Ishikawa (cell line): ENCODE results near the gene ATG9B.

Experiments used
- CREB1 ChIP-seq: IDR thresholded peaks from 2 replicates; pipeline ENCODE4 v1.6.1; 2012; ENCODE audit warnings: low read depth
- EGR1 ChIP-seq: IDR thresholded peaks from 2 replicates; pipeline ENCODE4 v1.6.1; 2012
- EP300 ChIP-seq: IDR thresholded peaks from 2 replicates; pipeline ENCODE4 v1.6.1; 2012; ENCODE audit warnings: borderline replicate concordance
- FOXM1 ChIP-seq: IDR thresholded peaks from 2 replicates; pipeline ENCODE4 v1.6.1; 2012; ENCODE audit warnings: low read depth, borderline replicate concordance
- RAD21 ChIP-seq: IDR thresholded peaks from 2 replicates; pipeline ENCODE4 v1.6.1; 2012; ENCODE audit warnings: low read depth
- TAF1 ChIP-seq: IDR thresholded peaks from 2 replicates; pipeline ENCODE4 v1.6.1; 2012; ENCODE audit warnings: low read depth, mild to moderate bottlenecking
- TEAD4 ChIP-seq: IDR thresholded peaks from 2 replicates; pipeline ENCODE4 v1.6.1; 2012
- USF1 ChIP-seq: IDR thresholded peaks from 2 replicates; pipeline ENCODE4 v1.6.1; 2012
- YY1 ChIP-seq: IDR thresholded peaks from 2 replicates; pipeline ENCODE4 v1.6.1; 2012; ENCODE audit warnings: low read depth
- TF ChIP-seq, protein P1 (sequence below): IDR thresholded peaks from 2 replicates; pipeline ENCODE4 v1.6.1; 2012
- TF ChIP-seq, protein P2 (sequence below): IDR thresholded peaks from 2 replicates; pipeline ENCODE4 v1.6.1; 2012; ENCODE audit warnings: low read depth, mild to moderate bottlenecking

DNA sequence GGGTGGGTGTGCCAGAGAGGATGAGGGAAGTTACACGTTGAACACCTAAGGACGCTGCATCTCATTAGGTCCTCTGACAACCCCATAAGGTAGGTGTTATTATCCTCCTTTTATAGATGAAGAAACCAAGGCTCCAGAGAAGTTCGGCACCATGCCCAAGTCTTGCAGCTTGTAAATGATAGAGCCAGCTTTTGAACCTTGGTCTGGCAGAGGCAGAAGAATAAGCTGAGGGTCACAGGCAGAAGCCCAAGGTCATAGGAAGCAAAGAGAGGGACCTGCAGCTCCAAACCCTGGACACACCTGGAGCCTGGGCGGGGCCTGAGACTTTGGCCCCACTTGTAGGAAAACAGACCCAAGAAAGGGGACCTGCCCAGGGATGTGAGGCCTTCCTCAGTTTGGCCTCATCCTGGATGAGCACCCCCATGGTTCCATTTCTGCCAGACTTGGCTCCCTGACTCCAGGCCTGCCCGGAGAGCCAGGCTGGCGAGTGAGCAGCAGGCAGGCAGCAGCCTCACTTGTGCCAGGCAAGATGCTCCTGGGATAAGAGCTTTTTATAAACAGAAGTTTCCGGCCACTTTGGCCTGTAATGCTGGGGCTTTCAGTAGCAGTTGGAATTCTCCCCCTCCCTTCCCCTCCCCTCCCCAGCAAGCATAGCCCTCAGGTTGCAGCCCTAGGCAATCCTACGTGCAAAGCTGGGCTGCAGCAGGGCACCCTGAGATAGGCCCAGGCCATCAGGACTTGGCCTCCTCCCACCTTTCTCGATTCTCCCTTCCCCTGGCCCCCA, 48.6 kb downstream of the ATG9B start:
- TF ChIP-seq RAD21 (no peak), EGR1 (no peak), EP300 (no peak), TEAD4 (no peak), TAF1 (no peak), USF1 (no peak), CREB1 (no peak), YY1 (no peak), FOXM1 (no peak)
- TF ChIP-seq, protein P1, sequence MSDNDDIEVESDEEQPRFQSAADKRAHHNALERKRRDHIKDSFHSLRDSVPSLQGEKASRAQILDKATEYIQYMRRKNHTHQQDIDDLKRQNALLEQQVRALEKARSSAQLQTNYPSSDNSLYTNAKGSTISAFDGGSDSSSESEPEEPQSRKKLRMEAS: no peak
- TF ChIP-seq, protein P2, sequence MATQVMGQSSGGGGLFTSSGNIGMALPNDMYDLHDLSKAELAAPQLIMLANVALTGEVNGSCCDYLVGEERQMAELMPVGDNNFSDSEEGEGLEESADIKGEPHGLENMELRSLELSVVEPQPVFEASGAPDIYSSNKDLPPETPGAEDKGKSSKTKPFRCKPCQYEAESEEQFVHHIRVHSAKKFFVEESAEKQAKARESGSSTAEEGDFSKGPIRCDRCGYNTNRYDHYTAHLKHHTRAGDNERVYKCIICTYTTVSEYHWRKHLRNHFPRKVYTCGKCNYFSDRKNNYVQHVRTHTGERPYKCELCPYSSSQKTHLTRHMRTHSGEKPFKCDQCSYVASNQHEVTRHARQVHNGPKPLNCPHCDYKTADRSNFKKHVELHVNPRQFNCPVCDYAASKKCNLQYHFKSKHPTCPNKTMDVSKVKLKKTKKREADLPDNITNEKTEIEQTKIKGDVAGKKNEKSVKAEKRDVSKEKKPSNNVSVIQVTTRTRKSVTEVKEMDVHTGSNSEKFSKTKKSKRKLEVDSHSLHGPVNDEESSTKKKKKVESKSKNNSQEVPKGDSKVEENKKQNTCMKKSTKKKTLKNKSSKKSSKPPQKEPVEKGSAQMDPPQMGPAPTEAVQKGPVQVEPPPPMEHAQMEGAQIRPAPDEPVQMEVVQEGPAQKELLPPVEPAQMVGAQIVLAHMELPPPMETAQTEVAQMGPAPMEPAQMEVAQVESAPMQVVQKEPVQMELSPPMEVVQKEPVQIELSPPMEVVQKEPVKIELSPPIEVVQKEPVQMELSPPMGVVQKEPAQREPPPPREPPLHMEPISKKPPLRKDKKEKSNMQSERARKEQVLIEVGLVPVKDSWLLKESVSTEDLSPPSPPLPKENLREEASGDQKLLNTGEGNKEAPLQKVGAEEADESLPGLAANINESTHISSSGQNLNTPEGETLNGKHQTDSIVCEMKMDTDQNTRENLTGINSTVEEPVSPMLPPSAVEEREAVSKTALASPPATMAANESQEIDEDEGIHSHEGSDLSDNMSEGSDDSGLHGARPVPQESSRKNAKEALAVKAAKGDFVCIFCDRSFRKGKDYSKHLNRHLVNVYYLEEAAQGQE: no peak
